Measurements from ENCODE around the gene SERHL2.

Gene SERHL2

DNA sequence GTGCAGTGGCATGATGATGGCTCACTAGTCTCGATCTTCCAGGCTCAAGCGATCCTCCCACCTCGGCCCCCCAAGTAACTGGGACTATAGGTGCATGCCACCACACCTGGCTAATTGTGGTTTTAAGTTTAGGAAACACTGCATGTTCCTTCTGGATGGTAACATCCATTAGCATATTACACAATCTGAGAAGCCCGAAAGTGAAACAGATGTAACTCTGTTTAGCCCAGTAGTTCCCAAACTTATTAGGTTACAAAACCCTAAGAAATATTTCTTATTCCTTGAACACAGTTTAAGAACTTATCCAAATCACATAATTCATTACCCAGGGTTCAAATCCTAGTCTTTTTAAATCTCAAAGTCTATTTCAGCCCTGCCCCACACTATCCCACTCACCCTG is 32.6 kb downstream of the SERHL2 start:
- Histone ChIP-seq H3K9ac (peak overlapping the region in 10 of 11 experiments; percentile 2 to 72 (median 56); a peak in 15 of 22 replicates), H3K4me2 (peak overlapping the region; percentile 54 to 91 (median 81); a peak in 19 of 22 replicates), H3K27me3 (no peaks in the 10 kb centered on the region), H3K9me3 (replicated peaks in 1 of 11) (no peaks in the 10 kb centered on the region), H3K4me1 (peaks cover 37 to 68% (median 52%) of the 10 kb centered on the region in 10 experiments), H4K20me1 (peaks cover 0 to 31% (median 2%) of the 10 kb centered on the region in 11 experiments; a peak in 8 of 22 replicates), H3K4me3 (peak overlapping the region in 2 of 10 experiments; percentile 38 to 42; a peak in 2 of 20 replicates), H3K27ac (peak overlapping the region in 9 of 11 experiments; percentile 53 to 85 (median 80); a peak in 18 of 22 replicates), H3K36me3 (peaks cover 66 to 92% (median 82%) of the 10 kb centered on the region in 11 experiments)
- peak in 2 of 11 experiments; percentile 26 to 56; a peak in 1 of 22 replicates for TF ChIP-seq Cebpa-rat (IDR thresholded peaks at IDR 0.05)

DNA sequence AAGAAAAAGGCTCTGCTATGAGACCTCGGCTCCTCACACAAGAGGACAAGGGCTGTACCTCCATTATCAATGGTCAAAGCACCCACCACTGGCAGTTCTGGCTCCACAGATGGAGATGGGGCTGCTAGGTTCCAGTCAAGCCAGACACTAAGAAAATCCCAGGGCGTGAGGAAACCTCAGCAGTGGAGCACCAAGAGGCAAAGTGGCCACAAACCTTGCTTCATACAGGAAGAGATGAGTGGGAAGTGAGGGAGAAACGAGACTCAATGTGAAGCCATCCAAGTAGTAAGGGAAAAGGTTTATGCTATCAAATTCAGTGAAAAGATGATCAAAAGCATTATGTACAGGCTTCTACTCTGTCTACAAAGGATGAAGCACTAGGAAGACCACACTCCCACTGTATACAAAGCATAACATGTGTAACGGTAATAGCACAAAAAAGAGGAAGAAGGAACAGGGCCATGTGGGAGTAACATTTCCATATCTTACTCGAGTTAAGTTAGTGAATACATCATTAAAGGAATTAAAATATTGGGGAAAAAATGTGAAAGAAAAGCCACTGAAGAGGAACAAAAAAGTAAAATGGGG is 33.9 kb downstream of the SERHL2 start:
- peaks cover 30 to 61% (median 46%) of the 10 kb centered on the region in 10 experiments for H3K4me1 ChIP-seq
- H3K27me3 ChIP-seq, result no peaks in the 10 kb centered on the region
- peak overlapping the region in 4 of 10 experiments; percentile 10 to 42 (median 30); a peak in 5 of 20 replicates for H3K4me3 ChIP-seq
- H3K4me2 ChIP-seq, result peak overlapping the region; percentile 54 to 91 (median 81)
- TF ChIP-seq Cebpa-rat (IDR thresholded peaks at IDR 0.05), result peak in 8 of 11 experiments; percentile 18 to 79 (median 47); a peak in 9 of 22 replicates
- H3K9me3 ChIP-seq (replicated peaks in 1 of 11), result no peaks in the 10 kb centered on the region
- H3K27ac ChIP-seq, result peak overlapping the region in 10 of 11 experiments; percentile 30 to 85 (median 80); a peak in 20 of 22 replicates
- peaks cover 0 to 44% (median 7%) of the 10 kb centered on the region in 11 experiments; a peak in 8 of 22 replicates for H4K20me1 ChIP-seq
- H3K9ac ChIP-seq, result peak overlapping the region in 10 of 11 experiments; percentile 40 to 72 (median 56); a peak in 17 of 22 replicates
- peaks cover 79 to 100% (median 92%) of the 10 kb centered on the region in 11 experiments for H3K36me3 ChIP-seq

DNA sequence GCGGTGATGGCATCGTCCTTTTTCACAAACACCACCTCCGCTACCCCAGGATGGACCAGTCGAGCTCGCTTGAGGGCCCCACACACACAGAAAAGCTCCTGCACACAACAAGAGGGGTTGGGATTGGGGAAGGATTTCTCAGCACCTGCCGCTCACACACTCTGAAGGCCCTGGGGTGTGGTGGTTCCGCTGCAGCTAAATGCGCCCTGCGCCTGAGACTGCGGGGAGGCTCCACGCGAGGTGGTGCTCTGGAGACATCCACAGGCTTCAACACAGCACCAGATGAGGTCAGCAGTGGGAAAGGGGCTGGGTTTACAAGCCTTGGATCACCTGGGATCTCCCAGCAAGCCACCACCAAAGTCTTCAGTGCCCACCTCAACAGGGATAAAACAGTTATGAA is 38.2 kb downstream of the SERHL2 start:
- Histone ChIP-seq H3K4me1 (peaks cover 14 to 34% (median 23%) of the 10 kb centered on the region in 10 experiments), H3K4me2 (no peak overlapping the region), H3K36me3 (peaks cover 80 to 100% (median 92%) of the 10 kb centered on the region in 11 experiments), H3K27me3 (no peaks in the 10 kb centered on the region), H3K4me3 (no peak overlapping the region), H3K27ac (no peak overlapping the region), H3K9ac (no peak overlapping the region), H3K9me3 (replicated peaks in 1 of 11) (no peaks in the 10 kb centered on the region), H4K20me1 (peaks cover 15 to 58% (median 25%) of the 10 kb centered on the region in 11 experiments; a peak in 20 of 22 replicates)
- no peak for TF ChIP-seq Cebpa-rat (IDR thresholded peaks at IDR 0.05)

DNA sequence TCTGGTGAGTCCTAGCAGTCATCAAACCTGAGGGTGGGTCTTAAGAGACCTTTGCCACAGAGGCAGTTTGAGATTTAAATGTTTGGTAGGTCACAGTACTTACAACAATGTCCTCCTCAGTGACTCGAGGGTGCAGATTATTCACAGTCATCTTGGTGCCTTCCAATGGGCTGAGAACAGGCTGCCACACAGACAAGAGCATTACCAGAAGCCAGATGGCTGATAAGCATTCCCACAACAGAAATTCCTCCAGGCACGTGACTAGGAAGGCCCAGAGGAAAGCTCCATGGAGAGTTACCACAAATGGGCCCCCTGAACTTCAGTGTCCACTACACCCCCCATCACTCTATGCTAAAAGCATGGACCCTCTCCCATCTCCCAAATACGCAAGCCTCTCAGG is 41.7 kb downstream of the SERHL2 start:
- Histone ChIP-seq H3K4me1 (0 out of 20 replicates have a peak, but pooled peaks cover 0 to 5% (median 0%) of the 10 kb centered on the region in 10 experiments), H3K27ac (no peak overlapping the region), H3K4me2 (no peak overlapping the region), H3K27me3 (no peaks in the 10 kb centered on the region), H3K9ac (no peak overlapping the region), H4K20me1 (peaks cover 34 to 89% (median 57%) of the 10 kb centered on the region in 11 experiments; a peak in 21 of 22 replicates), H3K9me3 (replicated peaks in 1 of 11) (no peaks in the 10 kb centered on the region), H3K36me3 (peaks cover 98 to 100% (median 100%) of the 10 kb centered on the region in 11 experiments), H3K4me3 (no peak overlapping the region)
- no peak for TF ChIP-seq Cebpa-rat (IDR thresholded peaks at IDR 0.05)

DNA sequence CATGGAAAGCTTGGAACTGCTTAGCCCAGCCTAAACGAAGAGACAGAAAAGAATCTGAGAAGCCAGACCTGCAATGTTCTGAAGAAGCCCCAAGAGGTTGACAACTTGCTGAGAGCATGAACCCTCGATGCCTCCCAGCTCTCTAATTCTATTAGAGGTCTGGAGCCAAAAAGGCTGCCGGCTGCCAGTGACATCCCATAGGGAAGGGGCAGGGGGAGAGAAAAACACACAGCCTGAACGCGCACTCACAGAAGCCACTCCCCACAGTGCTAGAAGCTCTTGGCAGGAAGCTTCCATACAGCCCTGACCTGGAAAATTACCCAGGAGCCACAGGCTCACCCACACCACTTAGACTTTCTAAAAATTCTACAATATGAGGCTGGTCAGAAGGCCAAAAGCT is 42.6 kb downstream of the SERHL2 start:
- peaks cover 98 to 100% (median 100%) of the 10 kb centered on the region in 11 experiments for H3K36me3 ChIP-seq
- H3K4me2 ChIP-seq, result no peak overlapping the region
- H3K4me3 ChIP-seq, result no peak overlapping the region
- no peak for TF ChIP-seq Cebpa-rat (IDR thresholded peaks at IDR 0.05)
- H3K9ac ChIP-seq, result no peak overlapping the region
- peaks cover 43 to 97% (median 66%) of the 10 kb centered on the region in 11 experiments; a peak in 21 of 22 replicates for H4K20me1 ChIP-seq
- H3K9me3 ChIP-seq (replicated peaks in 1 of 11), result no peaks in the 10 kb centered on the region
- no peak overlapping the region for H3K27ac ChIP-seq
- 0 out of 20 replicates have a peak, but pooled peaks cover 0 to 5% (median 0%) of the 10 kb centered on the region in 10 experiments for H3K4me1 ChIP-seq
- no peaks in the 10 kb centered on the region for H3K27me3 ChIP-seq

DNA sequence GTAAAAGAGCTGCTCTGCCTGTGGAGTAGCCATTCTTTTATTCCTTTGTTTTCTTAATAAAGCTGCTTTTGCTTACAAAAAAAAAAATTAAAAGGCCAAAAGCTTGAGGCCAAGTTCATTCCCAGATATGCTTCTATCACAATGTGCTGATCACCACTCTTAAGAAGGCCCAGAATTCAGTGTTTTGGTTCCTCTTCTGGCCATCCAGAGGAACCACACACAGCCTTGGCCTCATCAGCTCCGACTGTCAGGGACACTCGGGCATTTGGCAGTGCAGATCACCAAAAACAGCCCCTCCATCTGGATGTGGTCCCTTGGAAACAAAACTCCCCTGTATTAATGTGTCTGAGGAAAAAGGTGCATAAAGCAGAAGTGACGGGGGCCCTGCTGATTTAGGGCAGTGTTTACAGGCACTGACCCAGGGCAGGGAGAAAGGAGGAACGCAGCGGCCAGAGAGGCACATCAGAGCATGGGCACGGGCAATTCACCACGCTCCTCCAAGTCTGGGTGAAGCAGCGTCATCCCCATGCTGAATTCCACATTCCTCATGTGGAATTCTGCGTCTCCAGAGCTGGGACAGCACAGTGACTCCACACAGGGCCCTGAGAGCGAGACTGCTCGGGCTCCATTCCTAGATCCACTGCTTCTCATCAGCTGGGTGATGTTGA is 43.2 kb downstream of the SERHL2 start:
- Histone ChIP-seq H3K27me3 (no peaks in the 10 kb centered on the region), H3K4me1 (0 out of 20 replicates have a peak, but pooled peaks cover 0 to 5% (median 0%) of the 10 kb centered on the region in 10 experiments), H3K4me3 (no peak overlapping the region), H4K20me1 (peaks cover 49 to 97% (median 73%) of the 10 kb centered on the region in 11 experiments; a peak in 21 of 22 replicates), H3K9me3 (replicated peaks in 1 of 11) (no peaks in the 10 kb centered on the region), H3K36me3 (peaks cover 98 to 100% (median 100%) of the 10 kb centered on the region in 11 experiments), H3K27ac (no peak overlapping the region), H3K4me2 (no peak overlapping the region), H3K9ac (no peak overlapping the region)
- TF ChIP-seq Cebpa-rat (IDR thresholded peaks at IDR 0.05), result no peak

DNA sequence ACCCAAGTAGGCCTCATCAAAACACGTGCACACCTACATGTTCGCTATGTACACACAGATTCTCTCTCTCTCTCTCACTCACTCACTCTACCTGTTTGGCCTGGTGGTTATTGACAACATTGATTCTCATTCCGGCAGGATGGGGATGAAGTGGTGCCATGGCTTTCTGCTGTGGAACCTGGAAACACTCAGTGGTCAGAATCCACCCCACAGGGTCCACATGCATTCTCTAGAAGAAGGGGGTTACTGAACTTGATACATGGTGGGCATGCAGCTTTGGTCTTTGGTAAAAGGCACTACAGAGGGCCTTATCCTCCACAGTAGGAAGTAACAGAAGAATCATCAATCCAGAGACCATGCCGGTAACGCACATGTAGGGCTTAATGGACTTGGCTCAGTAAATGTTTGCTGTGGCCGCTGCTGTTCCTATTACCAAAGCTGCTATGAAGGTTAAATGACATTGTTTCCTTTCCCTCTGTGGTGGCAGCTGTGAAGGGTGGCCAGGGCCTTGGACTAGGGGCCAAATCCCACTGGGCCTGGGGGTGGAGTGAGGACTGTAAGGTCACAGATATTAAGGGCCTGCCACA is 48.2 kb downstream of the SERHL2 start:
- peaks cover 85 to 100% (median 100%) of the 10 kb centered on the region in 11 experiments for H4K20me1 ChIP-seq
- H3K36me3 ChIP-seq, result peaks cover 89 to 100% (median 100%) of the 10 kb centered on the region in 11 experiments
- H3K27ac ChIP-seq, result no peak overlapping the region
- no peak overlapping the region for H3K9ac ChIP-seq
- no peak for TF ChIP-seq Cebpa-rat (IDR thresholded peaks at IDR 0.05)
- H3K4me3 ChIP-seq, result no peak overlapping the region
- peaks cover 0 to 6% (median 0%) of the 10 kb centered on the region in 10 experiments; a peak in 2 of 20 replicates for H3K4me1 ChIP-seq
- H3K9me3 ChIP-seq (replicated peaks in 1 of 11), result no peaks in the 10 kb centered on the region
- no peaks in the 10 kb centered on the region for H3K27me3 ChIP-seq
- H3K4me2 ChIP-seq, result no peak overlapping the region

DNA sequence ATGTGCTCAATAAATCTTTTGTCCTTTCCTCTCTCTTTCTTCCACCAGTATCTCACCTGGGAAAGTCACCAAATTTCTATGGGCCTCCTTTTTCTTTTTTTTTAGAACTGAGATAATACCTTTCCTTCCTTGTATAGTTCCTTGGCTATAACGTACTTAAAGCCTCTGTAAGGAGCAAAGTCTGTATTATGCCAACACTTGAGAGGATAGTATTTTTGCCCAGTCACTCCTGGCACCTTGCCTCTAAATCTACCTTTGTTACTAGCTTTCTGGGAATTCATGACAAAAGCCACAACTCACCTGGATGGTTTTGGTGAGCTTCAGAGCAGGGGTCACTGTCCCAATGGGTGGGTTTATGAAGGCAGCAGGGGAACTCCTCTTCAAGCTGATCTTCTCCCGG is 48.7 kb downstream of the SERHL2 start:
- peaks cover 0 to 1% (median 0%) of the 10 kb centered on the region in 11 experiments; a peak in 2 of 22 replicates for H3K9me3 ChIP-seq (replicated peaks in 1 of 11)
- H4K20me1 ChIP-seq, result peaks cover 85 to 100% (median 100%) of the 10 kb centered on the region in 11 experiments
- no peak overlapping the region for H3K4me3 ChIP-seq
- no peak overlapping the region for H3K9ac ChIP-seq
- H3K36me3 ChIP-seq, result peaks cover 84 to 100% (median 100%) of the 10 kb centered on the region in 11 experiments
- H3K4me1 ChIP-seq, result peaks cover 0 to 6% (median 0%) of the 10 kb centered on the region in 10 experiments; a peak in 2 of 20 replicates
- H3K27me3 ChIP-seq, result no peaks in the 10 kb centered on the region
- H3K27ac ChIP-seq, result no peak overlapping the region
- TF ChIP-seq Cebpa-rat (IDR thresholded peaks at IDR 0.05), result no peak
- no peak overlapping the region for H3K4me2 ChIP-seq
